IMR-90 (cell line): ENCODE results near the gene RHOF. TPM values are rescaled to one million over a fixed set of nuclear protein-coding genes. Genes with fewer than 3 reads are reported as not detected.

Experiments
- ATAC-seq: fragments of 200-7000 bp; cut with Tn5 transposase; 2 replicates; pipeline ENCODE4 v1.9.1; 2020; ENCODE audit warnings: low read depth, mild to moderate bottlenecking, moderate library complexity
- BruUV-seq: library from RNA; stranded (reverse); fragments of 400-500 nt; replicated peaks from 2 replicates; lab custom pipeline; 2021; lab: Mats Ljungman, UMichigan
- CTCF ChIA-PET: fragments of 300-600 bp; formaldehyde crosslinking; extraction: SDS; loops from one replicate; lab custom pipeline; 2021; ENCODE audit warnings: antibody characterized with exemption; lab: Yijun Ruan, JAX
- POLR2A ChIA-PET: fragments of 300-600 bp; sonication (Branson Sonifier 250); formaldehyde crosslinking; loops from one replicate; lab custom pipeline; 2022; ENCODE audit warnings: antibody characterized with exemption; ENCODE audit not compliant: unreplicated experiment; lab: Charles Lee
- DNase-seq: peaks from one replicate; pipeline ENCODE4 v3.0.0; 2013
- H2AFZ ChIP-seq: replicated peaks from 2 replicates; pipeline ENCODE3; 2013; ENCODE audit warnings: low read length, mild to moderate bottlenecking; ENCODE audit not compliant: poor library complexity
- H2AK5ac ChIP-seq: 2 replicates; pipeline ENCODE4 v1.6.1; 2013; ENCODE audit warnings: low read depth, low read length, inconsistent platforms
- H2AK9ac ChIP-seq: replicated peaks from 2 replicates; pipeline ENCODE3; 2013; ENCODE audit warnings: mild to moderate bottlenecking, low read depth, low read length, moderate library complexity; ENCODE audit not compliant: poor library complexity
- H2BK120ac ChIP-seq: 2 replicates; pipeline ENCODE4 v1.6.1; 2013; ENCODE audit warnings: low read depth, low read length, inconsistent platforms
- H2BK15ac ChIP-seq: 3 replicates; pipeline ENCODE4 v1.6.1; 2013; ENCODE audit warnings: low read depth, low read length, inconsistent platforms
- H2BK20ac ChIP-seq: 2 replicates; pipeline ENCODE4 v1.6.1; 2013; ENCODE audit warnings: low read depth, mild to moderate bottlenecking, inconsistent platforms, low read length, moderate library complexity
- H2BK5ac ChIP-seq: 2 replicates; pipeline ENCODE4 v1.6.1; 2013; ENCODE audit warnings: mild to moderate bottlenecking, low read depth, low read length, inconsistent platforms; ENCODE audit not compliant: poor library complexity, severe bottlenecking
- H3K14ac ChIP-seq: replicated peaks from 2 replicates; pipeline ENCODE4 v1.6.1; 2013; ENCODE audit warnings: low read depth, low read length, inconsistent platforms
- H3K18ac ChIP-seq: 2 replicates; pipeline ENCODE4 v1.6.1; 2013; ENCODE audit warnings: low read depth, low read length, control low read depth
- H3K23ac ChIP-seq: 2 replicates; pipeline ENCODE4 v1.6.1; 2013; ENCODE audit warnings: low read depth, low read length, inconsistent platforms
- H3K27ac ChIP-seq: 2 replicates; pipeline ENCODE4 v1.5.1; 2013; ENCODE audit warnings: mild to moderate bottlenecking, control low read depth, low read length; ENCODE audit not compliant: insufficient read depth
- H3K27me3 ChIP-seq: 2 replicates; pipeline ENCODE4 v1.6.1; 2013; ENCODE audit warnings: low read length; ENCODE audit not compliant: control insufficient read depth, insufficient read depth
- H3K36me3 ChIP-seq: 2 replicates; pipeline ENCODE4 v1.6.1; 2013; ENCODE audit warnings: low read length, mixed read lengths; ENCODE audit not compliant: control insufficient read depth, insufficient read depth
- H3K4ac ChIP-seq: 2 replicates; pipeline ENCODE4 v1.6.1; 2013; ENCODE audit warnings: low read depth, low read length, inconsistent platforms
- H3K4me1 ChIP-seq: 2 replicates; pipeline ENCODE4 v1.6.1; 2013; ENCODE audit warnings: low read length, mixed read lengths; ENCODE audit not compliant: control insufficient read depth, insufficient read depth
- H3K4me2 ChIP-seq: 2 replicates; pipeline ENCODE4 v1.6.1; 2013; ENCODE audit warnings: low read depth, mild to moderate bottlenecking, control low read depth, low read length, moderate library complexity
- H3K4me3 ChIP-seq: 2 replicates; pipeline ENCODE4 v1.5.1; 2013; ENCODE audit warnings: low read depth, mild to moderate bottlenecking, control low read depth, low read length, moderate library complexity; ENCODE audit not compliant: insufficient read depth
- H3K56ac ChIP-seq: 2 replicates; pipeline ENCODE4 v1.6.1; 2013; ENCODE audit warnings: low read length, inconsistent platforms; ENCODE audit not compliant: insufficient read depth; ENCODE audit errors: extremely low read depth
- H3K79me1 ChIP-seq, 2 experiments: 2 replicates each; pipeline ENCODE4 v1.6.1; 2013; ENCODE audit warnings: low read length in 2 of 2, inconsistent platforms in 1 of 2, low read depth in 1 of 2
- H3K9ac ChIP-seq: 2 replicates; pipeline ENCODE4 v1.6.1; 2013; ENCODE audit warnings: low read depth, low read length, control low read depth
- H3K9me1 ChIP-seq: 2 replicates; pipeline ENCODE4 v1.6.1; 2013; ENCODE audit warnings: low read length, inconsistent platforms; ENCODE audit not compliant: insufficient read depth
- H3K9me3 ChIP-seq: 2 replicates; pipeline ENCODE4 v1.6.1; 2013; ENCODE audit warnings: low read length; ENCODE audit not compliant: control insufficient read depth, insufficient read depth
- H4K20me1 ChIP-seq: 2 replicates; pipeline ENCODE4 v1.6.1; 2013; ENCODE audit warnings: low read length, inconsistent platforms; ENCODE audit not compliant: insufficient read depth
- H4K5ac ChIP-seq: 2 replicates; pipeline ENCODE4 v1.6.1; 2013; ENCODE audit warnings: mild to moderate bottlenecking, low read depth, low read length, control low read depth
- H4K8ac ChIP-seq, 2 experiments: 2 replicates each; pipeline ENCODE4 v1.6.1; 2013; ENCODE audit warnings: low read depth in 2 of 2, low read length in 2 of 2, control low read depth in 1 of 2, inconsistent platforms in 1 of 2
- H4K91ac ChIP-seq: 2 replicates; pipeline ENCODE4 v1.6.1; 2013; ENCODE audit warnings: low read depth, low read length, inconsistent platforms; ENCODE audit not compliant: insufficient read depth
- BHLHE40 ChIP-seq: fragments of 150-350 bp; IDR thresholded peaks from 2 replicates; pipeline ENCODE4 v1.6.1; 2016; ENCODE audit warnings: mild to moderate bottlenecking, low read depth, low read length
- CEBPB ChIP-seq: IDR thresholded peaks from 2 replicates; pipeline ENCODE4 v1.6.1; 2012; ENCODE audit warnings: low read depth, low read length, improper control_type of control experiment
- CHD1 ChIP-seq: IDR thresholded peaks from 2 replicates; pipeline ENCODE4 v1.6.1; 2012; ENCODE audit warnings: low read depth, low read length, improper control_type of control experiment
- CTCF ChIP-seq: conservative IDR thresholded peaks from 2 replicates; pipeline ENCODE4 v1.5.1; 2012; ENCODE audit warnings: mild to moderate bottlenecking, low read depth, low read length, improper control_type of control experiment
- FOS ChIP-seq: fragments of 150-350 bp; IDR thresholded peaks from 2 replicates; pipeline ENCODE4 v1.6.1; 2016; ENCODE audit warnings: low read depth, low read length
- MAFK ChIP-seq: IDR thresholded peaks from 2 replicates; pipeline ENCODE4 v1.6.1; 2012; ENCODE audit warnings: low read depth, low read length, improper control_type of control experiment
- MAZ ChIP-seq: IDR thresholded peaks from 2 replicates; pipeline ENCODE4 v1.6.1; 2012; ENCODE audit warnings: low read depth, mild to moderate bottlenecking, low read length, improper control_type of control experiment, moderate library complexity, borderline replicate concordance
- MXI1 ChIP-seq: IDR thresholded peaks from 2 replicates; pipeline ENCODE4 v1.6.1; 2012; ENCODE audit warnings: low read depth, mild to moderate bottlenecking, low read length, moderate library complexity, borderline replicate concordance
- NFE2L2 ChIP-seq: fragments of 150-350 bp; IDR thresholded peaks from 2 replicates; pipeline ENCODE4 v1.6.1; 2016; ENCODE audit warnings: low read depth, mild to moderate bottlenecking, low read length
- POLR2A ChIP-seq: IDR thresholded peaks from 2 replicates; pipeline ENCODE4 v1.6.1; 2012; ENCODE audit warnings: mild to moderate bottlenecking, low read depth, low read length
- RAD21 ChIP-seq: IDR thresholded peaks from 2 replicates; pipeline ENCODE4 v1.6.1; 2012; ENCODE audit warnings: low read length, improper control_type of control experiment
- RCOR1 ChIP-seq: IDR thresholded peaks from 2 replicates; pipeline ENCODE4 v1.6.1; 2012; ENCODE audit warnings: mild to moderate bottlenecking, low read length, improper control_type of control experiment; ENCODE audit not compliant: insufficient replicate concordance
- RFX5 ChIP-seq: IDR thresholded peaks from 2 replicates; pipeline ENCODE4 v1.8.0; 2012; ENCODE audit warnings: low read depth, mild to moderate bottlenecking, low read length, moderate library complexity
- SMC3 ChIP-seq: fragments of 150-350 bp; IDR thresholded peaks from 2 replicates; pipeline ENCODE4 v1.6.1; 2016; ENCODE audit warnings: low read depth, mild to moderate bottlenecking, antibody characterized with exemption, low read length, moderate library complexity
- USF2 ChIP-seq: fragments of 150-350 bp; IDR thresholded peaks from 2 replicates; pipeline ENCODE4 v1.6.1; 2017; ENCODE audit warnings: mild to moderate bottlenecking, antibody characterized with exemption, low read length, low read depth
- WGBS, 2 experiments: methylation state at CpG; one replicate each; pipeline versions ENCODE4 v1.1.5 to v1.1.7; 2013; ENCODE audit warnings: missing lambda C conversion rate in 2 of 2; ENCODE audit not compliant: insufficient read length in 1 of 2; ENCODE audit errors: extremely low coverage in 2 of 2; 5-methylcytosine and 5-hydroxymethylcytosine counted together
- dilution Hi-C: fragments of 300-500 bp; cut with HindIII; formaldehyde crosslinking; loops from one replicate; pipeline ENCODE4 v1.14.3; 2018; ENCODE audit warnings: low sequenced_read_pairs; ENCODE audit not compliant: unreplicated experiment
- in situ Hi-C: fragments of 300-500 bp; cut with MboI; formaldehyde crosslinking; loops from 3 replicates; pipeline ENCODE4 v1.14.3; 2019; ENCODE audit warnings: low sequenced_read_pairs, inconsistent platforms, mixed read lengths
- intact Hi-C: fragments of 100-400 bp; cut with micrococcal nuclease; formaldehyde crosslinking; loops from 2 replicates; pipeline ENCODE4 v1.10.0; 2022
- polyA plus RNA-seq, 3 experiments: library from polyadenylated mRNA; depleted of rRNA; stranded (reverse); fragments of >200 nt; gene quantifications; 2 replicates each; pipeline ENCODE4 v1.2.3, GENCODE V29; 2012; ENCODE audit warnings: low replicate concordance in 1 of 3
- total RNA-seq: library from RNA; depleted of rRNA; stranded (reverse); fragments of >200 nt; gene quantifications from 2 replicates; pipeline ENCODE4 v1.2.3, GENCODE V29; 2012
- TF ChIP-seq, protein P1 (sequence below): fragments of 150-350 bp; IDR thresholded peaks from 2 replicates; pipeline ENCODE4 v1.6.1; 2016; ENCODE audit warnings: low read depth, mild to moderate bottlenecking, low read length, moderate library complexity, borderline replicate concordance

RHOF gene
- total and polyA plus RNA-seq, 2 of the 4 experiments (the other 2 are of a cell fraction) = 3.0 to 5.1 TPM

- peaks cover 10% of the 10 kb centered on the region; the same call in 1 of the 2 replicates for H3K9me1 ChIP-seq
- H3K27me3 ChIP-seq = no peaks in the 10 kb centered on the region
- peaks cover 23% of the 10 kb centered on the region for H3K36me3 ChIP-seq
- peaks cover 7% of the 10 kb centered on the region for H4K20me1 ChIP-seq
- CTCF ChIA-PET = no interaction called here
- peaks cover 10% of the 10 kb centered on the region for H3K4me1 ChIP-seq
- H3K27ac ChIP-seq = no peak overlapping the region
- H2BK120ac ChIP-seq = no peak overlapping the region
- no peak overlapping the region for H4K91ac ChIP-seq
- H2BK15ac ChIP-seq = no peak overlapping the region
- H3K4me2 ChIP-seq = no peak overlapping the region
- no peaks in the 10 kb centered on the region for H3K9me3 ChIP-seq
- no peak overlapping the region for H3K18ac ChIP-seq
- intact Hi-C loops (no loop called here), dilution Hi-C loops (no loop called here), in situ Hi-C loops (no loop called here)
- H2AK5ac ChIP-seq = no peak overlapping the region
- no peak overlapping the region for H3K14ac ChIP-seq
- H4K8ac ChIP-seq = no peak overlapping the region
- no peak overlapping the region for H2AK9ac ChIP-seq
- H3K23ac ChIP-seq = no peak overlapping the region
- peaks cover 0 to 14% of the 10 kb centered on the region in 2 experiments; a peak in 2 of 4 replicates for H3K79me1 ChIP-seq
- H3K4ac ChIP-seq = no peak overlapping the region
- WGBS, 2 experiments = no CpG with 5 or more reads among the region's 1 CpG
- BruUV-seq = no TSS peak
- no peak overlapping the region for H3K4me3 ChIP-seq
- TF ChIP-seq CHD1 = no peak
- TF ChIP-seq FOS = no peak
- TF ChIP-seq MXI1 = no peak
- TF ChIP-seq CTCF = no peak
- TF ChIP-seq, protein P1, sequence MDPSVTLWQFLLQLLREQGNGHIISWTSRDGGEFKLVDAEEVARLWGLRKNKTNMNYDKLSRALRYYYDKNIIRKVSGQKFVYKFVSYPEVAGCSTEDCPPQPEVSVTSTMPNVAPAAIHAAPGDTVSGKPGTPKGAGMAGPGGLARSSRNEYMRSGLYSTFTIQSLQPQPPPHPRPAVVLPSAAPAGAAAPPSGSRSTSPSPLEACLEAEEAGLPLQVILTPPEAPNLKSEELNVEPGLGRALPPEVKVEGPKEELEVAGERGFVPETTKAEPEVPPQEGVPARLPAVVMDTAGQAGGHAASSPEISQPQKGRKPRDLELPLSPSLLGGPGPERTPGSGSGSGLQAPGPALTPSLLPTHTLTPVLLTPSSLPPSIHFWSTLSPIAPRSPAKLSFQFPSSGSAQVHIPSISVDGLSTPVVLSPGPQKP = no peak
- no peak for TF ChIP-seq MAFK
- TF ChIP-seq RFX5 = no peak
- no peak for TF ChIP-seq CEBPB
- no peak for TF ChIP-seq USF2
- TF ChIP-seq RAD21 = no peak
- no peak for TF ChIP-seq POLR2A
- TF ChIP-seq NFE2L2 = no peak
- no peak for TF ChIP-seq SMC3
- TF ChIP-seq RCOR1 = no peak
- TF ChIP-seq MAZ = no peak
- no peak for TF ChIP-seq BHLHE40
- POLR2A ChIA-PET = no interaction called here
- no peak overlapping the region for H3K56ac ChIP-seq
- no peak overlapping the region for H2AFZ ChIP-seq
- no peak for ATAC-seq
- H4K5ac ChIP-seq = no peak overlapping the region
- H2BK20ac ChIP-seq = no peak overlapping the region
- peak overlapping the region; percentile 57 for H2BK5ac ChIP-seq
- no peak overlapping the region for H3K9ac ChIP-seq
- no peak for DNase-seq
Observed at GRCh38 chr12:121751034-121751433, 42.5 kb downstream of the RHOF start.
